BJ (cell line): ENCODE data around the gene PLA2G6. TPM values are rescaled to one million over a fixed set of nuclear protein-coding genes. Genes with fewer than 3 reads are reported as not detected.

Experiments
- CTCF ChIA-PET: fragments of 350-600 bp; formaldehyde crosslinking; extraction: SDS; loops from one replicate; lab custom pipeline; 2021; ENCODE audit warnings: antibody characterized with exemption, inconsistent platforms; lab: Yijun Ruan, JAX
- POLR2A ChIA-PET: fragments of 300-600 bp; sonication (Branson Sonifier 250); formaldehyde crosslinking; extraction: SDS; loops from one replicate; lab custom pipeline; 2021; ENCODE audit warnings: antibody characterized with exemption; lab: Charles Lee
- DNase-seq: peaks from one replicate; pipeline ENCODE4 v3.0.0-alpha.2; 2011; ENCODE audit warnings: low read depth
- H3K27me3 ChIP-seq: 2 replicates; pipeline ENCODE4 v1.6.0; 2011; ENCODE audit warnings: low read length; ENCODE audit not compliant: control insufficient read depth, insufficient read depth
- H3K36me3 ChIP-seq: 2 replicates; pipeline ENCODE4 v1.5.1; 2011; ENCODE audit warnings: low read length; ENCODE audit not compliant: control insufficient read depth, insufficient read depth
- H3K4me3 ChIP-seq: 2 replicates; pipeline ENCODE4 v1.5.1; 2011; ENCODE audit warnings: low read depth, mild to moderate bottlenecking, control low read depth, low read length
- polyA plus RNA-seq: library from polyadenylated mRNA; depleted of rRNA; stranded (reverse); fragments of >200 nt; gene quantifications from 2 replicates; pipeline ENCODE4 v1.2.3, GENCODE V29; 2011
- TF ChIP-seq, protein P1 (sequence below): IDR thresholded peaks from 2 replicates; pipeline ENCODE4 v1.5.1; 2011; ENCODE audit warnings: low read depth, mild to moderate bottlenecking, control low read depth, inconsistent platforms, low read length, moderate library complexity; ENCODE audit not compliant: insufficient read depth

The PLA2G6 gene
- polyA plus RNA-seq, 1 experiment, result 14.9 TPM

DNA sequence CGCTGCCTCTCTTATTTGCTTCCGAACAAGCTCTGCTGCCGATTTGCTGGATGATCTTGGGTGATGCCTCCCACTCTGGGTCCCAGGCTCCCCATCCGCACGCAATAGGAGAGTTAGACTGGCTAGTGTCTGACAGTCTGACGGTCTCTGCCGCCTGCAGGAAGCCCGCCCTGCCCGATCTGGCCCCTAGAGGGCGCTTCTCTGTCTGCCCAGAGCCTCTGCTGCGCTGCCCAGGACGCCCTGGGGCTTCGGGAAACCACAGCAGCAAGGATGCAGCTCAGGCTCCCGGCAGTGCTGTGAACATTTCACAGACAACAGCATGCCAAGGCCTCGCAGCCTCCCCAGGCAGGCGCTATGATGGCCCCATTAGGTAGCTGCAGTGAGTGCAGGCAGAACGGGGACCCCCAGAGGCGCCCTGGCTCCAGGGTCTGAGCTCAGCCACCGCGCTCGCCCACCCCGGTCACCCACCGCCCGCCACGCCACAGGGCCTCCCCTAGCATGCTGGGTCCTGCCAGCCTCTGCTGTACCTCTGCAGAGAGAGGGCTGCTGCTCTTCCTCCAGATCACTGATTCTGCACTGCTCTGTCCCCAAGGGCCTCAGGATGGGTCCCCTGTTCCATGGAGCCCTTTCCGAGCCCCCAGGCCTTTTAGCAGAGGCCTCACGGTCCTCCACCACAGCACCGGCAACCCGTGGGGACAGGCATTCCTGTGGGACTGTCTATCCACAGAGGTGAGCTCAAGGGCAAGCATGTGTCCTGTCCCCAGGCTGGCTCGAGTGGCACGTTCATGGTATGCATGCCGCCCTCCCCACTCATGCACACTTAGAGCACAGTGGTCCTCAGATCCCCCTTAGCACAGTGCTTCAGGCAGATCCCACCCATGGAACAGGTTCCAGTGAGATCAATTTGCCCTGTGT is 66.9 kb downstream of the PLA2G6 start:
- DNase-seq, result peak; percentile 15
- no peak overlapping the region for H3K4me3 ChIP-seq
- no peaks in the 10 kb centered on the region for H3K36me3 ChIP-seq
- ChIA-PET CTCF (interaction anchor here (0.6 to 2.9 kb wide), 41 partner anchors 9 to 239 kb away, joined by 3 to 30 read pairs (median 5); partner anchors contain the start of genes MAFF and PICK1), POLR2A (no interaction called here)
- no peaks in the 10 kb centered on the region for H3K27me3 ChIP-seq
- TF ChIP-seq, protein P1, sequence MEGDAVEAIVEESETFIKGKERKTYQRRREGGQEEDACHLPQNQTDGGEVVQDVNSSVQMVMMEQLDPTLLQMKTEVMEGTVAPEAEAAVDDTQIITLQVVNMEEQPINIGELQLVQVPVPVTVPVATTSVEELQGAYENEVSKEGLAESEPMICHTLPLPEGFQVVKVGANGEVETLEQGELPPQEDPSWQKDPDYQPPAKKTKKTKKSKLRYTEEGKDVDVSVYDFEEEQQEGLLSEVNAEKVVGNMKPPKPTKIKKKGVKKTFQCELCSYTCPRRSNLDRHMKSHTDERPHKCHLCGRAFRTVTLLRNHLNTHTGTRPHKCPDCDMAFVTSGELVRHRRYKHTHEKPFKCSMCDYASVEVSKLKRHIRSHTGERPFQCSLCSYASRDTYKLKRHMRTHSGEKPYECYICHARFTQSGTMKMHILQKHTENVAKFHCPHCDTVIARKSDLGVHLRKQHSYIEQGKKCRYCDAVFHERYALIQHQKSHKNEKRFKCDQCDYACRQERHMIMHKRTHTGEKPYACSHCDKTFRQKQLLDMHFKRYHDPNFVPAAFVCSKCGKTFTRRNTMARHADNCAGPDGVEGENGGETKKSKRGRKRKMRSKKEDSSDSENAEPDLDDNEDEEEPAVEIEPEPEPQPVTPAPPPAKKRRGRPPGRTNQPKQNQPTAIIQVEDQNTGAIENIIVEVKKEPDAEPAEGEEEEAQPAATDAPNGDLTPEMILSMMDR, result peak; percentile 99

DNA sequence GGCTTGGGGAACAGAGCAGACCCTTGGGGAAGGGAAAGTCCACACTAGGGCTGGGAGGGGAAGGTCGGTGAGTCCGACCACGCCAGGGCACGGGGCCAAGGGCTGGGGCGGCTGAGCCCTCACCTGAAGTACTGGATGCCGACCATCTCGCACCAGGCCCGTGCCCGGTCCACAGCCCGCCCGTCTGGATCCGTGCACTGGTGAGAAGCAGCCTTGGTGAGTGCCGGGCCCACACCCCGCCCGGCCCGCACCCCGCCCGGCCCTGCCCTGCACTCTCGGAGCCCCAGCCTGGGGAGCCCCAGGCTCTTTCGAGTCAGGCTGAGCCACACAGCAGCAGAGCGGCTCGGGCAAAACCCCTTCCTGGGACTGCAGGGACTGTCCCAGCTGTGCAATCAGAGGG is 69.2 kb downstream of the PLA2G6 start:
- no peaks in the 10 kb centered on the region for H3K36me3 ChIP-seq
- CTCF ChIA-PET, result interaction anchor here (0.7 to 2.9 kb wide), 4 partner anchors 11 to 146 kb away, joined by 3 to 30 read pairs (median 4); partner anchors contain the start of gene MAFF
- H3K27me3 ChIP-seq, result no peaks in the 10 kb centered on the region
- POLR2A ChIA-PET, result no interaction called here
- DNase-seq, result no peak
- no peak overlapping the region for H3K4me3 ChIP-seq
- TF ChIP-seq, protein P1, result no peak

DNA sequence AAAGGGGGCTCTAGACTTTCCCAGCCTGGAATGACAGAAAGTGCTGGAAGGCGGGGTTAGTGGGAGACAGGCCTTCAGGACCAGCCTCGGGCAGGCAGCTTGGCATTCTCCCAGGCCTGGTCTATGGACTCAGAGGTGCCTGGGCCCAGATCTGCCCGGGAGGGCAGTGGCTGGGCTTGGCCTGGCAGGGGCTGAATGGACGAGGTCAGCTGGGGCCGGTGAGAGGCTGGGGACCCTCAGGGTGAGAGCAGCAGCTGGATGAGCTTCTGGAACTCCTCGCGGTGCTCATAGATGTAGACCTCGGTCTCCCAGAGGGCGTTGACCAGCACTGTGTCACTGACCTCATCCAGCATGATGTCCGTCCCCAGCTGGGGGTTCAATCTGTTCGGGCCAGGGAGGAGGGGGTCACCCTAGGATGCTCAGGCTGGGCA is 69.7 kb downstream of the PLA2G6 start:
- POLR2A ChIA-PET, result no interaction called here
- TF ChIP-seq, protein P1, result no peak
- H3K36me3 ChIP-seq, result no peaks in the 10 kb centered on the region
- H3K4me3 ChIP-seq, result no peak overlapping the region
- H3K27me3 ChIP-seq, result no peaks in the 10 kb centered on the region
- DNase-seq, result no peak
- CTCF ChIA-PET, result interaction anchor here (1.1 to 1.3 kb wide), 3 partner anchors 10 to 147 kb away, joined by 3 to 4 read pairs (median 3); no protein-coding TSS in a partner anchor

DNA sequence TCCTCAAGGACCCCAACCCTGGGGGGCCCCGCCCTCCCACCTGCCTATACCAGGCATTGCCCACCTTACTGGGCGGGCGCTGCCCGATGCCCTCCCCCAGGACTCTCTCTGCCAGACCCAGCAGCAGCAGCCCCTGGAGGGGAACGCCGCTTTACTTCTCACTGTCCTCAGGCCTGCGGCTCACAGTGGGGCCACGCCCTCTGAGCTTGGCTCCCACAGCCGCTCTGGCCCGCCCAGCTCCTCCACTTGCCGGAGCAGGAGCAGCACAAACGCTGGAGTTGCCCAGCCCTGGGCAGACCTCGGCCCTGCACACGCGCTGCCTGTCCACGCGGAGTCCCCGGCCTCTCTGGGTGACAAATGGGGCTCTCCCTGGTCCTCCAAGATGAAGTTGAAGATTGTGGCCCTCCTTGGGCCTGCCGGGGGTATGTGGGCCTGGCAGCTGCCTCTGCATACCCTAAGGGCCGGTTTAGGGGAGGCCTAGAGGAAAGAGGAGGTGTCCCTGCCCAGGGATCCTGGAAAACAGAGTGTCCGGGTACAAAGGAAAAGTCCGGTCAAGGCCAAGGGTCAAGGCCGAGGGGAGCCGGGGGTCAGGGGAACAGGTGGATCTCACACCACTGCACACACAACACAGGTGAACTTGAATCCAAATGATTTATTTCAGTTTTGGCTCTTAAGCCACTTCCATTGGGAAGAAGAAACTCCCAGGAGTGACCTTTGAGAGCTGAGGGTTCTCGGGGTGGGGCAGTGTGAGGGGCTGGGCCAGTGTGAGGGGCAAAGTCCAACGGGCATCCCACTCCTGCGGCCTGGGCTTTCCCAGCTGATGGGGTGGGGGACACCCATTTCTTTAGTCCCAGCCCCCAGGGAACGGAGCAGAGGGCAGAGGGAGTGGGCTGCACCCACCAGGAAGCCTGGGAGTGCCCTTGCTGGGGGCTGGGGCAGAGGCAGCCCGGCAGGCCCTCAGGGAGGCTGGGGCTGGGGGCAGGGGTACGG is 70.5 kb downstream of the PLA2G6 start:
- TF ChIP-seq, protein P1, result no peak
- H3K4me3 ChIP-seq, result no peak overlapping the region
- ChIA-PET CTCF (interaction anchor here (0.6 to 1.3 kb wide), 5 partner anchors 9 to 147 kb away, joined by 3 to 4 read pairs (median 3); no protein-coding TSS in a partner anchor), POLR2A (no interaction called here)
- H3K36me3 ChIP-seq, result no peaks in the 10 kb centered on the region
- H3K27me3 ChIP-seq, result no peaks in the 10 kb centered on the region
- no peak for DNase-seq
